Stimulated activated CD4-positive, alpha-beta T cell treated with anti-CD3 and anti-CD28 coated beads, Interleukin-4, amount 100 ng/mL, for 1 hour (primary cell): ENCODE data around the gene CLN5.

Experiments used
- DNase-seq: peaks from one replicate; pipeline ENCODE4 v3.0.0-alpha.2; 2020

CLN5 gene

GRCh38 chr13:77022341-77022740 is 30.5 kb downstream of the CLN5 start:
- no peak for DNase-seq

- DNase-seq = peak; percentile 71
Measured at GRCh38 chr13:77026255-77026860, 34.5 kb downstream of the CLN5 start.

- DNase-seq = peak; percentile 80
Measured at GRCh38 chr13:77026861-77027621, 35.2 kb downstream of the CLN5 start, which contains the start of gene FBXL3. Gene FBXL3 (minus strand): TSS chr13:77027159. CDS start chr13:77021860, 5,299 bp downstream.

- no peak for DNase-seq
Measured at GRCh38 chr13:77028202-77028601, 36.3 kb downstream of the CLN5 start.

GRCh38 chr13:77029436-77029835 is 37.6 kb downstream of the CLN5 start:
- DNase-seq = no peak

GRCh38 chr13:77031656-77032243 is 39.9 kb downstream of the CLN5 start:
- no peak for DNase-seq

GRCh38 chr13:77033717-77034302 is 41.9 kb downstream of the CLN5 start:
- DNase-seq = no peak

- no peak for DNase-seq
Measured at GRCh38 chr13:77034881-77035280, 43.0 kb downstream of the CLN5 start.

GRCh38 chr13:77036279-77036678 is 44.4 kb downstream of the CLN5 start:
- DNase-seq = no peak

- no peak for DNase-seq
Measured at GRCh38 chr13:77038907-77039480, 47.1 kb downstream of the CLN5 start.

GRCh38 chr13:77040076-77040475 is 48.2 kb downstream of the CLN5 start:
- DNase-seq = no peak

- DNase-seq = no peak
Measured at GRCh38 chr13:77040835-77041234, 49.0 kb downstream of the CLN5 start.

- no peak for DNase-seq
Measured at GRCh38 chr13:77042566-77043177, 50.8 kb downstream of the CLN5 start.

GRCh38 chr13:77047649-77048343 is 55.9 kb downstream of the CLN5 start:
- no peak for DNase-seq

- no peak for DNase-seq
Measured at GRCh38 chr13:77048681-77049080, 56.8 kb downstream of the CLN5 start.

GRCh38 chr13:77053192-77053591 is 61.3 kb downstream of the CLN5 start:
- no peak for DNase-seq
